EH (cell line): ENCODE data around the gene TOP3A.

Experiments
- DNase-seq: peaks from one replicate; pipeline ENCODE4 v3.0.0-alpha.2; 2015; ENCODE audit warnings: low read depth

TOP3A gene

DNA sequence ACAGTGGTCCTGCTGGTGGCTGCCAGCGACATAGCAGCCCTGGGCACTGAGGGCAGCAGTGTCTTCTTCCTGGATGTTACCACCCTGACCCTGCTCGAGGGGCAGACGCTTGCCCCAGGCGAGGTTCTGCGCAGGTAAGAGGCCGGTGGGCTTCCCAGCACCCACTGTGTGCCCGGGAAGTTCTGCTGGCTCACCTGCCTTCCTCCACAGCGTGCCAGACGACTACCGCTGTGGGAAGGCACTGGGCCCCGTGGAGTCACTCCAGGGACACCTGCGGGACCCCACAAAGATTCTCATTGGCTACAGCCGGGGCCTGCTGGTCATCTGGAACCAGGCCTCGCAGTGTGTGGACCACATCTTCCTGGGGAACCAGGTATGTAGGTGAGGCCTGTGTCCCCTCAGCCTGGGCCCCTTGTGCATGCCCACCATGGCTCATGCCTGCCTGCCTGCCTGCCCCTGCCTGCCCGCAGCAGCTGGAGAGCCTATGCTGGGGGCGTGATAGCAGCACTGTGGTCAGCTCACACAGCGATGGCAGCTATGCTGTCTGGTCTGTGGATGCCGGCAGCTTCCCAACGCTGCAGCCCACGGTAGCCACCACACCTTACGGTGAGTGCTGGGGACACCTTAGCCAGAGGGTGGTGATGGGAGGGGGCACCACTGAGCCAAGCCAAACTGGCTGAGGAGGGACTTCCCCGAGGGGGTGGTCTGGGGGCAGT is 80.8 kb downstream of the TOP3A start:
- DNase-seq = no peak

DNA sequence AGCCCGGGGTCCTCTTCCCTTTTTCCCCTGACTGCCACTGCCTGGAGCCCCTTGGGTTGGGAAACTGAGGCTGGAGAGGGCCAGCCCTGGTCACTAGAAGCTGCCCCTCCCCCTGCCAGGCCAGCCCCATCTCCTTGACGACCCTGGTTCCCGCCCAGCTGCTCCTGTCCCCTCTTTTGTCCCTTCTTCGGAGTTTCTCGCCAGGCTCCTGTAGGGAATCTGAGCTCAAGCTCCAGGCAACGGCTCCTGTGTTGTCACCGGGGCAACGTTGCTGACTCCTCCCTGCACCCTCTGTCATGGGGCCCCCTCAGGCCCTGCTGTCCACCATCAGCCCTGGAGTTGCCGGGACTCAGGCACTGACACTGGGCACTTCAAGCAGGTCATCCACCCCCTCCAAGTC is 83.6 kb downstream of the TOP3A start:
- no peak for DNase-seq

DNA sequence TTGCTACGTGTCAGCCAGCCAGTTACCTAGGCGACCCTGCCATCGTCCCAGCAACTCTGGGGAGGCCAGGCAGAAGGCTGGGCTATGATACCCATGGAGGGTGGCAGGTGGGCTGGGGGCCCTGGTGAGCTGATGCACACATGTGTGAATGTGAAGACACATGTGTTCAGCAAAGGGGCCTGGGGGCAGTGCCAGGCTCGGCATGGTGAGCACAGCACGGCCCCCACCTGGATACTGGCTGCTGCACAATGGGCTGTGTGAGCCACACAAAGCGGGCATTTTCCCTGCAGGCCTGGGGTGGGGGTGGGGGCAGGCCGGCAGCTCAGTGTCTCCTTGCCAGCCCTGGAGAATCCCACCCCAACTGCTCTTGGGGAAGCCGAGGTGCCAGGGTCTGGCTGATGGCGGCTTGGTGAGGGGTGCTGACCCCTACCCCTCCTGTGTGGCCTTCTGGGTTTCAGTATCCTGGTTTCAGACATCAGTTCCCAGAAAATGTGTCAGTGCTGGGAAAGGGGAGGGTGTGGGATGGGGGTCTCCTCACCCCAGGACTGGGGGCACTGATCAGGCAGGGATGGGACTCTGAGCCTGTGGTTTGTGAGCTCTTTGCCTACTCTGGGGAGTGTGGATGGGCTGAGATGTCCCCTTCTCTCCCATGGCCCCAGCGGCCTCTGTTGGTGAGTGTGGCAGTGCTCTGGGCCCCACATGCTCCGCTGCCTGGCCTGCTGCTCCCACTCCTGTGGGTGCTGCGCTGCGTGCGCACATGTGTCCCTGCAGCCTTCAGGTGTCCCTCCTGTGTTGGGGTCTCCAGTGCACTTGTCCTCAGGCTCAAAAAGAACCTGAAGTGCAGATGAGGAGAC is 84.3 kb downstream of the TOP3A start:
- DNase-seq = no peak

DNA sequence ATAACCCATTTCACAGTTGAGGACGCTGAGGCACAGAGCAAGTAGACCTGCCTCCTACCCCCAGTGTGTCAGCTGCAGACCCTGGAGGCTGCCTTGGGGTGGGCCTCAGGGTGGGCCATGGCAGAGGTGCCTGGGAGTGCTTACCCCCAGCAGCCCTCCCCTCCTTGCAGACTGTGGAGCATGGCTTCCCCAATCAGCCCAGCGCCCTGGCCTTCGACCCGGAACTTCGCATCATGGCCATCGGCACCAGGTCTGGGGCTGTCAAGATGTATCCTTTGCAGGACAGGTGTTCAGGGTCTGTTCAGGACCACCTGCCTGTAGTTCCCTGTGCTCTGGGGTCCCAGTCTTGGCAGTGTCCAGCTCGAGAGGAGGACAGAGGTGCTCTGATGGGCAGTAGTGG is 85.0 kb downstream of the TOP3A start:
- DNase-seq = no peak

DNA sequence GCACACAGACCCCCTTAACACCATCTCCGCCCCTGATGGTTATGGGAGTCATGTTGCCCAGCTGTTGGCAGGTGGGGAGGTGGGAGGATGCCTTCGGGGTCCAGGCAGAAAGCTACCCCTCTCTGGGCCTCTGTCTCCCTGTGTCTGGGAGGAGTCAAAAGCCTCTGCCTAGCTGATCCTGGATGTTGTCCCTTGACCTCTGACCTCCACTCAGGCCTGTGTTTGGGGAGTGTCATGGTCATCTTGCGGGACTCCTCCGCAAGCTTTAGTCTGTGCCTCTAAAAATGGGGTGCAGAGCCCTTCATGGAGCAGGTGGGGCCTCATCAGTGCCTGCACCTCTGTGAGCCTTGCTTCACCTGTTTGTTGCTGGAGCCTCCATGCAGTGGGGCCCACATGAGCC is 85.5 kb downstream of the TOP3A start:
- DNase-seq = no peak

DNA sequence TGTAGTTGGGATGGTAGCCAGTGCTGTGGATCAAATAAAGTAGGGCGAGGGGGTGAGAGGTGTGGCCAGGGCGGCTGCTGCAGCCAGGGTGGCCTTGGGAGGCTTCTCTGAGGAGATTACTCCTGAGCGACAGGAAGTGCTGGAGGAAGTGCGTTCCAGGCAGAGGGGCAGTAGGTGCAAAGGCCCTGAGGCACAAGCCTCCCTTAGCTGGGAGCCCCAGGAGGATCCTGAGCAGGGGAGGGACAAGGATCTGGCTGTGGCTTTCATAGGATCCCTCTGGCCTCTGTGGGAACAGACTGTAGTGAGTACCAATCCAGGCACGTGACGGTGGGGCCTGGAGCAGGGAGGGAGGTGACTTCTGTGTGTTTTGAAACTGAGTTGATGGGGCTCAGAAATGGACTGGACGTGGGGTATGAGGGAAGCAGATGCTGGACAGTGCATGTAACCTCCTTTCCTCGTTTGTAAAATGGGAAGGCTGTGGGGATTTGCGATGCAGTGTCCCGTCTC is 86.6 kb downstream of the TOP3A start:
- DNase-seq = no peak

DNA sequence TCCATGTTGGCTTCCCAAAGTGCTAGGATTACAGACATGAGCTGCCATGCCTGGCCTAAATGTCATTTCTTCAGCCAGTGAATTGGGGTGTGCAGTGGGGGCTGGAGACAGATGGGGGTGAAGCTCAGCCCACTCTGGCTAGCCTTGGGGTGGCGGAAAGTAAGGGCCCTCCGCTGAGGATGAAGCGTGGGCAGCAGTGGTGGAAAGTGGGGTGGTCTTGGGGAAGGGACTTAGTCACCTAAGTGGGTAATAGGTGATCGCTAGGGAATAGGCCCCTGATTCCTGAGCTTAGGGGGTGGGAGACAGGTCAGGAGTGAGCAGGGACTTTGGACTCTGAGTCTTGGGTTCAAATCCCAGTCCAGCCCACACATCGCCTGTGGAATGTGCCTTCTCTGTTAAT is 87.2 kb downstream of the TOP3A start:
- DNase-seq = no peak

DNA sequence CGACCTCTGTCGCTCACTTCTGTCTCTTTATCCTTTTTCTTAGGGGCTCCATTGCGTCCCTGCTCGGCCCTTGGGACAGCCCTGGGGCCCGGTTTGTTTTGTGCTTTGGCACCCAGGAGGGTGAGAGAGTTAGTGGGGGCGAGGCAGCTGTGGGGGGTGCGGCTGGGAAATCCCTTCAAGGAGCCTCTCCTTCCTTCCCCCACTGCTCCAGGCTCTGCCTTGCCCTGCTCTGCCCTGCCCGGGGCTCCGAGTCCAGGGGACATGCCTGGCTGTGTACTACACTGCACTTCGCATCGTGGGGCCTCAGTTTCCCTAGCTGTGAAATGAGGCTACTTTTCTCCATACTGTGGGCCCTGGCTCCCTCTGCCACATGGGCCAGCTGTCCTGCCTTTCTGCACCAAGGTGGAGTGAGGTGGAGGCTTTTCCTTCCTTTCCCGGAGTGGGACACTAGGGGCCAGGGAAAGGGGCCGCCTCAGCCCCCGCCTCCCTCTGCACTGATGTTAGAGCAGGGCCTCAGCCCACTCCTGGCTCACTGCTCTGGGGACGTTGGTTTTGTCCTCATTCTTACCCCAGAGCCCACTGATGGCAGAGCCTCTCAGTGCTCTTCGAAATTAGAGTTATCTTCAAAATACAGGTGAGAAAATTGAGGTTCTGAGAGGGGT is 88.4 kb downstream of the TOP3A start:
- peak; percentile 31 for DNase-seq

DNA sequence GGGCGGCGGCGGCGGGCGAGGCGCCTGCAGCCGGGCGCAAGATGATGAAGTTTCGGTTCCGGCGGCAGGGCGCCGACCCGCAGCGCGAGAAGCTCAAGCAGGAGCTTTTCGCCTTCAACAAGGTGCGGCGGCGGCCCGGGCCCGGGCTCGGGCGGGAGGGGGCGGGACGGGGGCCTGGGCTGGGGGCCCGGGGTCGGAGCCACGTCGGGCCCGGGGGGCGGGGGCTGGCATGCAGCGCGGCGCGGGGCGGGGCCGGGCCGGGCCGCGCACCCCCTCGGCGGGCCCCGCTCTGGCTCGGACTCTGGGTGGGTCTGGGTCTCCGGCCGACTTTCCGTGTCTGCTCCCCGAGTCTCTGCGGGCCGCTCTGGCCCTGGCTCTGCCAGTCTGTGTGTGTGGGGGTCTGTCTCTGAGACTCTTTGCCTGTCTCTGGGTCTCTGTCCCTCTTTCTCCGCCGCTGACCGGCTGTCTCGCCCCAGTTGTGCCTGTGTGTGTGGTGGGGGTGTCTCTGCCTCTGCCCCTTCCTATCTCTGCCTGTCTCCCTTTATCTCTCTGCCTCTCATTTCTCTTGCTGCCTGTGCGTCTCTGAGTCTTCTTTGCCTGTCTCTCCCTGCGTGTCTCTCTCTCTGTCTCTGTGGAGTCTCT is 89.0 kb downstream of the TOP3A start:
- DNase-seq = peak; percentile 23

DNA sequence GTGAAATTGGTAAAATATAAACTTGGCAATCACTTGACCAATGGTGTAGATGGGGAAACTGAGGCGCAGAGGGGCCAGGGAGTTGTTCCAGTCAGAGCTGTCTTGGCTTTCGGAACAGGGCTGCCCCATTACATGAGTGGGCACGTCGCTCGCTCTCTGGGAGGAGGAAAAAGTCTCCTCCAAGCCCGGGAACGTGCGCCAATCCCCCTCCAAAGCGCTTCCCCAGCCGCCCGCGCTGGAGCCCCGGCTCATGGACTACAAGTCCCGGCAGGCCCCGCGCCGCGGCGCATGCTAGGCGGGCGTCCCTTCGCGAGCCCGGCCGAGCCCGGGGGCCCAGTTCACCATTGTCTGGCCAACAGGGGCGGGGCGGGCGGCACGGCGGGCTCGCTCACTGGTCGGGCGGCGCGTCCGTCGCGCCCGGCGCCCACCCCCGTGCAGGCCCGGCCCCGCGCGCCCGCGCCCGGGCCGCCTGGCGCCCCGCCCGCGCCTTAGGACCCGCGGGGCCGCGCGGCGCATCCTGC is 89.6 kb downstream of the TOP3A start, which contains the start of gene LLGL1:
LLGL1 (plus strand) TSS at position 515 of the 521 bp plus-strand sequence. CDS start 48 bp downstream, outside the sequence.
- peak; percentile 94 for DNase-seq

DNA sequence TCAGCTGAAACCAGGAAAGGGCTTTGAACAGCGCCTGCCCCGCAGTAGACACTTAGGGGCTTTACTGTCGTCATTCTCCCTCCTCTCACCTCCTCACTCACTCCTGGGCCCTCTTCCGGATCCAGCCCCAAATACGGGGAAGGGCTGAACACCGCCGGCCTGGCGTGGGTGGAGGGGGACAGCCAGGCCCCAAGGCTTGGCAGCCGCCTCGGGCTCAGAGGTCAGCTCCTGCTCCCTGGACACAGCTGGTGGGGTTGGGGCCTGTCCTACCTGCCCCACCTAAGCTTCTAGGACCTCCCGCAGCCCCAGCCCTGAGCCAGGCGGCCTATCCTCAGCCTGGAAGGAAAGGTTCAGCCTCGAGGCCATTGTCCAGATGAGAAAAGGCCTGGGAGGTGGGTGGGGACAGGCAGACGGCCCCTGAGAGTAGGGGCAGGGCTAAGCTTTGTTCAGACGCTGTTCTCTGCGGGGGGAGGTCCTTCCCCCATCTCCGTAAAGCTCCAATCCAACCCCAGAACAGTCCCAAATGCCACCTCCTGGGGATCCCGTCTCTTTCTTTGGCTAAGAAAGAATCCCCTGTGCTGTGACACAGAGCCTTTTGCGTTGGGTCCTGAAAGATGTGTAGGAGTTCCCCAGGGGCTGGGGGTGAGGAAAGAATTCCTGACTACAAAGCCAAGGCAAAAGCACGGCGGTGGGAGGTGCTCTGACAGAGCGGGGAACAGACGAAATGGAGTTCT is 90.2 kb downstream of the TOP3A start:
- DNase-seq = peak; percentile 48

DNA sequence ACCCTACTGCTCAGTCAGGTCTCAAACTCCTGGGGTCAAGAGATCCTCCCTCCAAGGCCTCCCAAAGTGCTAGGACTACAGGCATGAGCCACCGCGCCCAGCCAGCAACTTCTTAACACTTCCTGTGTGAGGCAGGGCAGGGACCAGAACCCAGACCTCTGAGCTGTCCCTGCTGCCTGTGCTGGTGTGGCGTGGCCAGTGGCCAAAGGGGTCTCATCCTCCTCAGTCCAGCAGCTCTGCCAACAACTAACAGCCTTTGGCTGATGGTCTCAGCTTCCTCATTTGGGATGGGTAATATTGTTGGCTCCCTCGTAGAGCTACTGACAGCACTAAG is 90.8 kb downstream of the TOP3A start:
- DNase-seq = no peak
